NCI-H510A treated with DMSO at 0.1 percent for 48 hours (cell line): ENCODE data around the gene PILRB.
"Not testable (repeated sequence)": the region's sequence is repeated elsewhere in the genome, so short reads cannot be mapped to it uniquely, and the experiment has no call there.

Experiments
- DNase-seq: peaks from one replicate; lab custom pipeline; 2025; lab: John Stamatoyannopoulos, UW

Gene PILRB

GRCh38 chr7:100356416-100357068, 1.4 kb upstream of the PILRB start:
- no peak for DNase-seq

GRCh38 chr7:100357131-100357561, 771 bp upstream of the PILRB start:
- DNase-seq: no peak

GRCh38 chr7:100358857-100359212, 918 bp downstream of the PILRB start:
- no peak for DNase-seq

- no peak for DNase-seq
Measured at GRCh38 chr7:100360135-100360854, 2.4 kb downstream of the PILRB start.

GRCh38 chr7:100363098-100363497, 5.2 kb downstream of the PILRB start:
- no peak for DNase-seq

GRCh38 chr7:100363797-100364196, 5.9 kb downstream of the PILRB start:
- not testable (repeated sequence) for DNase-seq

GRCh38 chr7:100364480-100364879, 6.6 kb downstream of the PILRB start:
- no peak for DNase-seq

- DNase-seq: not testable (repeated sequence)
Measured at GRCh38 chr7:100365998-100366367, 8.1 kb downstream of the PILRB start.

- no peak for DNase-seq
Measured at GRCh38 chr7:100366411-100367250, 8.7 kb downstream of the PILRB start.

GRCh38 chr7:100367251-100367620, 9.3 kb downstream of the PILRB start:
- no peak for DNase-seq

- no peak for DNase-seq
Measured at GRCh38 chr7:100367676-100368613, 10.0 kb downstream of the PILRB start.

- DNase-seq: no peak
Measured at GRCh38 chr7:100369105-100369504, 11.2 kb downstream of the PILRB start.

GRCh38 chr7:100370303-100370702, 12.4 kb downstream of the PILRB start:
- DNase-seq: no peak

GRCh38 chr7:100370746-100371145, 12.8 kb downstream of the PILRB start:
- DNase-seq: no peak

- no peak for DNase-seq
Measured at GRCh38 chr7:100371561-100372171, 13.7 kb downstream of the PILRB start.

GRCh38 chr7:100372256-100372655, 14.3 kb downstream of the PILRB start:
- DNase-seq: no peak

GRCh38 chr7:100372694-100373093, 14.8 kb downstream of the PILRB start:
- DNase-seq: no peak

- no peak for DNase-seq
Measured at GRCh38 chr7:100373261-100373831, 15.4 kb downstream of the PILRB start, which contains the start of gene PILRA. Gene PILRA, plus strand, starts transcription at chr7:100373487. Its CDS starts 170 bp downstream, at chr7:100373657.

- DNase-seq: not testable (repeated sequence)
Measured at GRCh38 chr7:100373870-100374598, 16.1 kb downstream of the PILRB start.

- no peak for DNase-seq
Measured at GRCh38 chr7:100374601-100375000, 16.7 kb downstream of the PILRB start.
